Measurements from ENCODE around the gene CD48. TPM values are rescaled to one million over a fixed set of nuclear protein-coding genes. Genes with fewer than 3 reads are reported as not detected.
"Not testable (repeated sequence)": the region's sequence is repeated elsewhere in the genome, so short reads cannot be mapped to it uniquely, and the experiment has no call there.

CD48 gene
- total RNA-seq, 1 experiment from 2014 or later: not detected

DNA sequence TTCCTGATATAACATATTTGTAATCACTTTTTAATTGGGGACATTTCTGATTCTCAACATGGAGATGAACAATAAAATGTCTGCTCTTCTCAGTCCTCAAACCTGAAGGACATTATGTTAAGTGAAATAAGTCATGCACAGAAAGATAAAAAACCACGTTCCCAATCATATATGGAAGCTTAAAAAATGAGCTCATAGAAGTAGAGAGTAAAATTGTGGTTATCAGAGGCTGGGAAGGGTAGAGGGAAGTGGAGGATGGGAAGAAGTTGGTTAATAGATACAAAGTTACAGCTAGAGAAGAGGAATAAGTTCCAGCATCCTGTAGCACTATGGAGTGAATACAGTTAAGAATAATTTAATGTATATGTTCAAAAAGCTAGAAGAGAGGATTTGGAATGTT is 1.5 kb upstream of the CD48 start:
- DNase-seq (ENCODE audit: low spot score): no peak

- DNase-seq (ENCODE audit: low spot score): not testable (repeated sequence)
Observed at GRCh38 chr1:160712525-160713080, 981 bp upstream of the CD48 start.

- DNase-seq (ENCODE audit: low spot score): no peak
Observed at GRCh38 chr1:160711276-160711601, 383 bp downstream of the CD48 start.

DNA sequence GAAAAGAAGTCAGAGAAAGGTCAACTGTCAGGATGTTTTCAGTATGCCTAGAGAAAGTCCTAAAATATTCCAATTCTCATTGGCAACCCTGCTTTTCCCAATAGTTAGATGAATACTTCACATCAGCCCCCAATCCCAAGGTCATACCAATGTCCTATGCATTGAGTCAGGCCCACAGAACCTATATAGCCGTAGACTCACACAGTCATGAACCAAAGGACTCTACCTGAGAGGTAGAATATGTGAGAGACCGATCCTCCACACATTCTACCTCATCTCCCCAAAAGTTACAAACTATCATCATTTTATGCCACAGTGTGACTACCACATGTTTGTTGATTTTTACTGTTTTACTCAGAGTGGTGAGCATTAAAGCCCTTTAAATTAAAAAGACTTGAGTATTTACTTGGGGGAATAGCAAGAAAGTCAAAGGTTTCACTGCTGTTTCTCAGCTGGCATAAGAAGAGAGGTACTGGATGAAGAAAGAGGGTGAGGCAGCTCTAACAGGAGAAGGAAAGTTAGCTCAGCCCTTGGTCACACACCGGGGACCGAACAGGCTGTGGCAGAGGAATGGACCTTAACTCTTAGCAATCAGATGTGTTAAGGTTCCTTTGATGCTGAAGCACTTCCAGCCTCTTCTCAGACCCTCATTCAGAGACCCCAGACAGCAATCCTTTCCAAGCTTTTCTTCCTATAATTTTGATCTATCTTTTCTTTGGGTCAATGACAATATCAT is 937 bp downstream of the CD48 start:
- DNase-seq (ENCODE audit: low spot score): no peak

GRCh38 chr1:160709715-160710114 is 1.9 kb downstream of the CD48 start:
- DNase-seq (ENCODE audit: low spot score): no peak

GRCh38 chr1:160708801-160709200 is 2.8 kb downstream of the CD48 start:
- no peak for DNase-seq (ENCODE audit: low spot score)

GRCh38 chr1:160708118-160708517 is 3.5 kb downstream of the CD48 start:
- DNase-seq (ENCODE audit: low spot score): no peak

GRCh38 chr1:160707236-160708064 is 4.2 kb downstream of the CD48 start:
- no peak for DNase-seq (ENCODE audit: low spot score)

DNA sequence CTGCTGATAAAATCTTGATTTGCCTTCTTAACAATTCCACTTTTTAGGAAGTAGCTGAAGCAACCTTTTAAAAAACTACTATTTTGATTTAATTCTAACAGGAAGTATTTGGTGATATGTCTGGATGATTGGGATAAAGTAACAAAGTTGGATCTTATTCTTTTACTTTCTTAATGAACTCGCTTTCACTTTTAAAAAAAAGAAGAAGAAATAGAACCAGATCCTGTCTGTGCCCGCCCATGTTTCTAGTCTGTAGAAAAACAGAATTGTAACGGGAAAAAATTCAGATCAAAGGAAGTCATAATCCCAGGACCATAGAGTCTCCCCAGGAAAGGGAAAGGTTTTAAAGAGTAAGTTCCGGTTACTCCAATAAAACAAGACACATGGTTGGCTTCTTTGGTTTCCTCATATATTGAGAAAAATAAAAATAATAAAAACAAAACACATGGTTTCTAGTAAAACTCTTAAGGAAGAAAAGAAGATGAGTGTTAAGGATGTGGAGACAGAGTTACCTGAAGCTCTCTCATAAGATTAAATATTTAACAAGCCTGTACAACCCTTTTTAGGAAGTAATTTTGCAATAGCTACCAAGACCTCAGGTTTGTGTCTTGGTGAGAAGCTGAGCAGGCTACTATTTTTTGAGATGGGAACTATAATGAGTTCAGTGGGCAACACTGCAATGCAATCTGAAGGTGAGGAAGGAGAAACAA is 4.9 kb downstream of the CD48 start:
- no peak for DNase-seq (ENCODE audit: low spot score)

DNA sequence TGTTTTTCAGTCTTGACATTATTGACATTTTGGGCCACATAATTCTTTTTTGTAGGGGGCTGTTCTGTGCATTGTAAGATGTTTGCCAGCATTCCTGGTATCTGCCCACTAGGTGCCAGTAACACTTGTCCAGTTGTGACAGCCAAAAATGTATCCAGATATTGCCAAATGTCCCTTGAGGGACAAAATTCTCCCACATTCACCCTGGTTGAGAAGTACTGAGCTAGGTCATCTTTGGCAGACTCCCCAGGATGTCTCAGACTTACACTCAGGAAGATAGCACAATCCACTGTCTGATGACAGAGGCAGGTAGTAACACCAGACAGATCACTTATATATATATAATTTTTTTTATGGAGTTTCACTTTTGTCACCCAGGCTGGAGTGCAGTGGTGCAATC is 5.9 kb downstream of the CD48 start:
- DNase-seq (ENCODE audit: low spot score): no peak

- DNase-seq (ENCODE audit: low spot score): not testable (repeated sequence)
Observed at GRCh38 chr1:160705212-160705621, 6.4 kb downstream of the CD48 start.

DNA sequence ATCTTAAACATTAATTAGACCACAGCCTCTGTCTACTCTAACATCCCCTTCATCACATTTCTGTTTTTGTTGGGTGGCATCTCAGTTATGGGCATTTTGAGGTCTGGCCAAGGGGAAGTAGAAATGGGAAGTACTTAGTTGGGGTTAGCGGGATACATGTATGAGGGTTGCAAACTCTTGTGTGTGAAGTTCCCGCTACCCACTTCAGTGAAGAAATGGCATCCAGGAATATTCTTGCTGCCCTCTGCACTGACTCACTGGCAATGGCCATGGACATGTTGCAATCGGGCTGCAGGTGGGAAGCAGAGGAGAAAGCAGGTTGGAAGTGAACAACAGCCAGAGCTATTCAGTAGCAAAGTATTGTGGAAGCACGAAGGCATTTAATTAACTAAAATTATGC is 7.4 kb downstream of the CD48 start:
- no peak for DNase-seq (ENCODE audit: low spot score)

GRCh38 chr1:160702100-160702499 is 9.5 kb downstream of the CD48 start:
- DNase-seq (ENCODE audit: low spot score): no peak

DNA sequence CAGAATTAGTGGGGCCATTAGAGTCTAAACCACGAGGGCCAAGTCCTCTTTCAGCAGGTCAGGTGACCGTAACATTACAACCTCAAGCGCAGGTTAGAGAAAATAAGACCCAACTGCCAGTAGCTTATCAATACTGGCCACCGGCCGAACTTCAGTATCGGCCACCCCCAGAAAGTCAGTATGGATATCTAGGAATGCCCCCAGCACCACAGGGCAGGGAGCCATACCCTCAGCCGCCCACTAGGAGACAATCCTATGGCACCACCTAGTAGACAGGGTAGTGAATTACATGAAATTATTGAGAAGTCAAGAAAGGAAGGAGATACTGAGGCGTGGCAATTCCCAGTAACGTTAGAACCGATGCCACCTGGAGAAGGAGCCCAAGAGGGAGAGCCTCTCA is 19.2 kb downstream of the CD48 start:
- DNase-seq (ENCODE audit: low spot score): not testable (repeated sequence)

DNA sequence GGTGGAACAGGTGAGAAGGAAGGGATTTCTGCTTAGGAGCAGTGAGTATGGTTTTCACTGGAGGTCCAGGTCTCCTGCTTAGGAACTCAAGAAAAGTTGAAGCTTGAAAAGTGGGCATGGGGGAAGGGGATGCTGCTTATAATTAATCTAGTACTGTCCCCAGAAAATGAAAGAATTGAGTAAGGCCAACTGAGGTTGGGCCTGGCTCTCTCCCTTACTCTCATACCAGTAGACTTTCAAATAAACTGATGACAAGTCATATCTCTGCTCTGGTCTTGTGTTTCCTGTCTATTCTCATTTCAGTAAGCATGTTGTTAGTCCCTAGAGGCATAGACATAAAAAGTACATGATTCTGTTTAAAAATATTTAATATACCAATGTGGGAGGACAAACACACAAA is 26.4 kb downstream of the CD48 start:
- DNase-seq (ENCODE audit: low spot score): no peak

DNA sequence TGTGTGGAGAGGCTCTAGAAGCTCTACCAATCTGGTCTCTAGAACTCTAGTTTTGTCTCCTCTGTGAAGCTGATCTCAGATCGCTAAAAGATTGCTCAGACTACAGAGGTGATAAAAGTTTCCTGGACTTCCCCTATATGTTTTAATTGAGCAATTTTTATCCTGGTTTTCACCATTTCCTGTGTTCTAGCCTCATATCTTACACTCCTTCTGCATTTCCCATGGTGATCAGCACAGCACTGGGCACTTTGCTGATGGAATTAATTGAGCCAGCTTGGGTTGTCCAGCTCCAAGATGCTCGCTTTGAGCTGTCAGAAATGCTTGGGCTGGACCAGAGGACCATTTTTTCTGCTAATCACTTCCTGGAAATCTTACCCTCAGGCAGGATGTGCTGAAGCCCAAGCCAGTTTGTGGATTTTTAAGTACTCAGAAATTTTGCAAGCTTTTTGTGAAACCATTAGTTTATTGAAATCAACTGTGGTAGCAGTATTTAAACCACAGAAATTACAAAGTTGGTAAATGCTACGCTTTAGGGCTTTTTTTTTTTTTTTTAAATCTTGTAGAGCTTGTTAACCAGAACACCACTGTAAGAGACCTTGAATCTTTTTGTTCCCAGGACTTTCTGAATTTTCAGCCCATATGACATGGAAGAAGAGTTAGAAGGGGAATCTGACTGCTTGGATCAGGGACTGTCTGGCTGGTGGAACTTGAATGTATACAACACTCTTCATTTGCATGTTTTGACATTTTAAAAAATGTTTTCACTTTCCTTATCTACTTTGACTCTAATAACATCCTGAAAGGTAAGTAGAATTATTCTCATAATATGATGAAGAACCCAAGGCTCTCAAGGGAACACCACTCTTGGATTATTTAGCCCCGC is 28.4 kb downstream of the CD48 start:
- DNase-seq (ENCODE audit: low spot score): peak; percentile 48

- no peak for DNase-seq (ENCODE audit: low spot score)
Observed at GRCh38 chr1:160681891-160682140, 29.8 kb downstream of the CD48 start.

DNA sequence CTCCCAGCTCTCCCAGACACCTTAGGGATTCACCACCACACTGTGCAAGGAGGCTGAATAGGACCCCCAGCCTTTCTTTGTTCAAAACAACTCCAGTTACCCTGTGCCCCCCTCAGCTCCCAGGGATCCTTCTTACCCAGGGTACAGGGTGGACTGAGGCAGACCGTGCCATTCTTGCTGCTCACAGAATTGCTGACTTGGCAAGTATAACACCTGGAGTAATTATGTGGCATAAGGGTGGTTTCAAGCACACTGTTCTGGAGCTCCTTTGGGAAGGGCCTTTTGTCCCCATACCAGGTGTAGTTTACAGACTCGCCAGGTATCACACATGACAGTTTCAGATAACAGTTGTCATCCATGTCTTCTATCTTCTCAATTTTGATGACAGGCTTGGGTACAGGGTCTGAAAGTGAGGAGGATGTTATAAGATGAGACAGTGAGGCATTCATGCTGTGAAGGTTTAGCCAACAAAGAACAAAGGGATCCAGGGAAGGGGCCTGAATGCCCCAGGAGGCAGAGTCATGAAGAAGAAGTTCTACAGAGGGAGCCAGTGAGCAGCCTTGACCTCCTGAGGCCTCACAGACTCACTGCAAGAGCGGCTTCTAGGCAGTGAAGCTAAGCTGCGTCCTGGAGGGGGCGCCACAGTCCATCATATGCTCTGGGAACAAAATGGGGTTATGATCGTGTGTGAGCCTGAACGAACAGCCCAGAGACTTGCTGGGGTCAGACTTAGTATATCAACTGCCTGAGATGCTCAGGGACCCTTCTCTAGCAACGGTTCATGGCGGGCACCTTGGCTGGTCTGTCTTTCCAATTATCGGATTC is 30.3 kb downstream of the CD48 start:
- DNase-seq (ENCODE audit: low spot score): peak; percentile 85

GRCh38 chr1:160680399-160680798 is 31.2 kb downstream of the CD48 start:
- no peak for DNase-seq (ENCODE audit: low spot score)

DNA sequence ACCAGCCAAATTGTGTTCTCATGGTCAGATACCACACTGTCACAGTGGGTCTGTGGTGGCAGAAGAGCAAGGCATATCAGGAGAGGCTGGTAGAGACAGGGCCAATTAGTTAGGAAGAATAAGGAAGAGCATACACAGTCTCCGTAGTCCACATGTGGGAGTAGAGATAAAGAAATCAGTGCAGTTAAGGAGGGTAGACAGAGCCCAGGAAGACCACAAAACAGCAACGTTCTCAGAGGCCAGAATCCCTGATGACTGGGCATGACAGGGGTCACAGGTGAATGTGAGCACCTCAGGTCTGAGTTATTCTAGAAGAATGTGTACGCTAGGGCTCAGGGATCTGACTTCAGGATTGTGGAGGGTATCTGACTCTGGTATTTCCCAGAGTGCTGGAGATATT is 31.7 kb downstream of the CD48 start:
- DNase-seq (ENCODE audit: low spot score): no peak

Data from H4 (cell line).